ENCODE measurements around the gene TRIO.

The TRIO gene

GRCh38 chr5:14341571-14342230 lies 198.6 kb downstream of the TRIO start:
- no peaks in the 10 kb centered on the region for H3K36me3 ChIP-seq (ENCODE audit: low read length)
- H3K9me3 ChIP-seq (ENCODE audit: insufficient read depth, low read length): no peaks in the 10 kb centered on the region
- H3K27ac ChIP-seq (ENCODE audit: low read depth, low read length): no peak overlapping the region
- no peaks in the 10 kb centered on the region for H4K20me1 ChIP-seq (ENCODE audit: low read depth, low read length)
- no peaks in the 10 kb centered on the region for H3K79me2 ChIP-seq (ENCODE audit: insufficient read depth, low read length)
- no peak overlapping the region for H2AFZ ChIP-seq (ENCODE audit: low read depth, low read length, severe bottlenecking)
- no peak overlapping the region for H3K9ac ChIP-seq (ENCODE audit: low read length)
- H3K9me2 ChIP-seq (replicated peaks; ENCODE audit: insufficient read depth, low read length): no peaks in the 10 kb centered on the region
- no peak overlapping the region for H3K4me3 ChIP-seq (ENCODE audit: insufficient read depth, low read length, poor library complexity, severe bottlenecking)
- no peaks in the 10 kb centered on the region for H3F3A ChIP-seq (ENCODE audit: insufficient read depth)
- no peak for TF ChIP-seq CTCF (IDR thresholded peaks at IDR 0.05; ENCODE audit: insufficient read depth, low read length, poor library complexity, severe bottlenecking)
- no peak overlapping the region for H3K4me2 ChIP-seq (ENCODE audit: low read depth, low read length, poor library complexity, severe bottlenecking)
- H3K27me3 ChIP-seq (ENCODE audit: low read length): no peaks in the 10 kb centered on the region

- H2AFZ ChIP-seq (ENCODE audit: low read depth, low read length, severe bottlenecking): no peak overlapping the region
- no peaks in the 10 kb centered on the region for H3K9me2 ChIP-seq (replicated peaks; ENCODE audit: insufficient read depth, low read length)
- H3F3A ChIP-seq (ENCODE audit: insufficient read depth): no peaks in the 10 kb centered on the region
- H3K9ac ChIP-seq (ENCODE audit: low read length): no peak overlapping the region
- no peaks in the 10 kb centered on the region for H3K9me3 ChIP-seq (ENCODE audit: insufficient read depth, low read length)
- H3K27me3 ChIP-seq (ENCODE audit: low read length): no peaks in the 10 kb centered on the region
- H4K20me1 ChIP-seq (ENCODE audit: low read depth, low read length): no peaks in the 10 kb centered on the region
- H3K4me2 ChIP-seq (ENCODE audit: low read depth, low read length, poor library complexity, severe bottlenecking): no peak overlapping the region
- no peaks in the 10 kb centered on the region for H3K36me3 ChIP-seq (ENCODE audit: low read length)
- H3K4me3 ChIP-seq (ENCODE audit: insufficient read depth, low read length, poor library complexity, severe bottlenecking): no peak overlapping the region
- TF ChIP-seq EZH2phosphoT487 (conservative IDR thresholded peaks at IDR 0.05; ENCODE audit: low read length): no peak
- TF ChIP-seq CTCF (IDR thresholded peaks at IDR 0.05; ENCODE audit: insufficient read depth, low read length, poor library complexity, severe bottlenecking): no peak
- H3K79me2 ChIP-seq (ENCODE audit: insufficient read depth, low read length): no peaks in the 10 kb centered on the region
- H3K27ac ChIP-seq (ENCODE audit: low read depth, low read length): no peak overlapping the region
Observed at GRCh38 chr5:14342306-14342705, 199.2 kb downstream of the TRIO start.

DNA sequence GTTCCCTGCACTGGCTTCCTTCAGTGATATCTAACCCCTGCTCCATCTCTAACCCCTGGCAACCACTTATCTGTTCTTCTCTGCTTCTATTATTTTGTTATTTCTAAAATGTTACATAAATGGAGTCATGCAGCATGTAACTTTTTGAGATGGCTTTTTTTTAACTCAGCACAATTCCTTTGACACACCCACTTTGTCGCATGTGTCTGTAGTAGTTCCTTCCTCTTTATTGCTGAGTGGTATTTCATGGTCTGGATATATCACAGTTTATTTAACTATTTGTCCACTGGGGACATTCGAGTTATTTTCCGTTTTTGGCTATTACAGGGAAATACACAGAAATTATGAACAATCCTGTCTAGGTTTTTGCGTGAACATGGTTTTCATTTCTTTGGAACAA lies 200.2 kb downstream of the TRIO start:
- H3K79me2 ChIP-seq (ENCODE audit: insufficient read depth, low read length): no peaks in the 10 kb centered on the region
- no peaks in the 10 kb centered on the region for H3K9me3 ChIP-seq (ENCODE audit: insufficient read depth, low read length)
- H3F3A ChIP-seq (ENCODE audit: insufficient read depth): no peaks in the 10 kb centered on the region
- no peak for TF ChIP-seq CTCF (IDR thresholded peaks at IDR 0.05; ENCODE audit: insufficient read depth, low read length, poor library complexity, severe bottlenecking)
- no peak for TF ChIP-seq EZH2phosphoT487 (conservative IDR thresholded peaks at IDR 0.05; ENCODE audit: low read length)
- H3K27me3 ChIP-seq (ENCODE audit: low read length): no peaks in the 10 kb centered on the region
- no peak overlapping the region for H3K27ac ChIP-seq (ENCODE audit: low read depth, low read length)
- no peak overlapping the region for H3K9ac ChIP-seq (ENCODE audit: low read length)
- no peaks in the 10 kb centered on the region for H3K36me3 ChIP-seq (ENCODE audit: low read length)
- no peaks in the 10 kb centered on the region for H4K20me1 ChIP-seq (ENCODE audit: low read depth, low read length)
- H3K4me3 ChIP-seq (ENCODE audit: insufficient read depth, low read length, poor library complexity, severe bottlenecking): no peak overlapping the region
- H2AFZ ChIP-seq (ENCODE audit: low read depth, low read length, severe bottlenecking): no peak overlapping the region
- H3K4me2 ChIP-seq (ENCODE audit: low read depth, low read length, poor library complexity, severe bottlenecking): no peak overlapping the region
- H3K9me2 ChIP-seq (replicated peaks; ENCODE audit: insufficient read depth, low read length): no peaks in the 10 kb centered on the region
